ENCODE data around the gene TTYH3.

- TF ChIP-seq CTCF (IDR thresholded peaks at IDR 0.05) (no peak), POLR2A (IDR thresholded peaks at IDR 0.05) (no peak)
Observed at GRCh38 chr7:2687338-2687869, 55.6 kb downstream of the TTYH3 start.

All from uterus (tissue), 2 donors.